ENCODE results near the gene OR5K2.

OR5K2 gene

DNA sequence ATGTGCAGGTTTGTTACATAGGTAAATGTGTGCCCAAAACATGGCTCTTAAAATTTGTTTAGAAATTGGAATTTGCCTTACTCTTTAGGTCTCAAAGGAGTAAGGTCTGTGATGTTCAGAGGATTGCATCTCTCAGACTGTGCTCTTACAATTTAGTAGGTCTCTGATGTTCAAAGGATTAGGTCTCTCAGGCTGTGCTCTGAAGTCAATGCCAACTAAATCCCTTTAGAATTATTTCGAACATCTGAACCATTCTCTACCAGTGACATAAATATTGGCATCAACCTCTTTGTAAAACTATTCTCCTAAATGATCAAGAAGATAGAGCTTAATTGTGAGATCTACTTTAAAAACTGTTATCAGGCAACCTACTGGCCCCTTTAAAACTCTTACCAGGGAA lies 34.6 kb upstream of the OR5K2 start, which contains the start of gene OR5K1:
Gene OR5K1 (plus strand): TSS at position 301 of the 400 bp plus-strand sequence. CDS start 6,376 bp downstream, outside the sequence.
- TF ChIP-seq ZFX (IDR thresholded peaks at IDR 0.05; ENCODE audit: borderline replicate concordance): no peak
- TF ChIP-seq, protein P1, sequence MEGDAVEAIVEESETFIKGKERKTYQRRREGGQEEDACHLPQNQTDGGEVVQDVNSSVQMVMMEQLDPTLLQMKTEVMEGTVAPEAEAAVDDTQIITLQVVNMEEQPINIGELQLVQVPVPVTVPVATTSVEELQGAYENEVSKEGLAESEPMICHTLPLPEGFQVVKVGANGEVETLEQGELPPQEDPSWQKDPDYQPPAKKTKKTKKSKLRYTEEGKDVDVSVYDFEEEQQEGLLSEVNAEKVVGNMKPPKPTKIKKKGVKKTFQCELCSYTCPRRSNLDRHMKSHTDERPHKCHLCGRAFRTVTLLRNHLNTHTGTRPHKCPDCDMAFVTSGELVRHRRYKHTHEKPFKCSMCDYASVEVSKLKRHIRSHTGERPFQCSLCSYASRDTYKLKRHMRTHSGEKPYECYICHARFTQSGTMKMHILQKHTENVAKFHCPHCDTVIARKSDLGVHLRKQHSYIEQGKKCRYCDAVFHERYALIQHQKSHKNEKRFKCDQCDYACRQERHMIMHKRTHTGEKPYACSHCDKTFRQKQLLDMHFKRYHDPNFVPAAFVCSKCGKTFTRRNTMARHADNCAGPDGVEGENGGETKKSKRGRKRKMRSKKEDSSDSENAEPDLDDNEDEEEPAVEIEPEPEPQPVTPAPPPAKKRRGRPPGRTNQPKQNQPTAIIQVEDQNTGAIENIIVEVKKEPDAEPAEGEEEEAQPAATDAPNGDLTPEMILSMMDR (IDR thresholded peaks at IDR 0.05): no peak
- H3K27ac ChIP-seq: no peak within 1 kb of the TSS

DNA sequence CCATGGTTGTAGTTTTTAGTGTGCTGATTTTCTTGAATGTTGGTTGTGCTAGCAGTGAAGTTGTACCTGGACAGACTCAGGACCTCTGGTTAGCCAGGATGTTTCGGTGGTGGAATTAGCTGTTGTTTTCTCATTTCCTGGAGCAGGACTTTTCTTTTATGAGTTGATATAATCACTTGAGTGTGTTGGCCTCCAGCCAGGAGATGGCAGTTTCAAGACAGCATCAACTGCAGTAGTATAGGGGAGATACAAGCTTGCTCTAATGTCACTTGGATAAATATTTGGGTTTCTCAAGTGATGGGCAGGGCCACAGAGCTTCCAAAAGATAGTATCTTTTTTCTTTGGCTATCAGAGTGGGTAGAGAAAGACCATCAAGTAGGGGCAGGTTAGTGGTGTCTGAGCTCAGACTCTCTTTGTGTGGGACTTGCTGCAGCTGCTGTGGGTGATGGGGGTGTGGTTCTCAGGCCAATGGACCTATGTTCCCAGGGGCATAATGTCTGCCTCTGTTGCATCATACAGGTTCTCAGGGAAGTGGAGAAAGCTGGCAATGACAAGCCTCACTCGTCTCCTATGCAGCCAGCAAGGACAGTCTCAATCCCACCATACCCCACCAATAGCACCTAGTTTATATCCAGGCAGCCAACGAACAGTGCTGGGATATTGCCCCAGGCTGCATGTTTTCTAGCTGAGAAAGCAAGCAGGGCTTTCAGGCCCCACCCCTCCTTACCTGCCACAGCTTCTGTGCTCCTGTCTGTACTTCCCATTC lies 14.6 kb upstream of the OR5K2 start:
- no peak overlapping the region for H3K27ac ChIP-seq

GRCh38 chr3:98483626-98484025 lies 13.9 kb upstream of the OR5K2 start:
- no peak for TF ChIP-seq ZFX (IDR thresholded peaks at IDR 0.05; ENCODE audit: borderline replicate concordance)
- TF ChIP-seq, protein P1 (IDR thresholded peaks at IDR 0.05): no peak
- H3K27ac ChIP-seq: no peak overlapping the region

More for the DNA sequence above, 14.6 kb upstream of the OR5K2 start:
- no peak for TF ChIP-seq ZFX (IDR thresholded peaks at IDR 0.05; ENCODE audit: borderline replicate concordance)
- TF ChIP-seq, protein P1 (IDR thresholded peaks at IDR 0.05): no peak

DNA sequence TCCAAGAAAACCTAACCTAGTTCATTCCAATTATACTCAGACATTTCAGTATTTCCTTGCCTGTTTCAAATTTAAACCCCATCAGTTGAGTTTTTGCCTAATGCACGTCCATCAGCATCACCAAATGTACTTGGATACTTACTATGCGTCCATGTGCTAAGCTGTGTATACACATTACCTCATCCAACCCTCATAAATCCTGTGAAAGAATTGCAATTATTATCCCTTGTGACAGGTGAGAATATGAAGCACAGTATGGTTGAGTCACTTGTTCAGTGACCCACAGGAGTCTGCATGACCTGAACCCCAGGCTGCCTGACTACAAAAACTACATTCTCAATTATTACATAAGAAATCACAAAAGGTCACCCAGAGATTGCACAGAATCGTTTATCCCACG lies 2.5 kb downstream of the OR5K2 start:
- H3K27ac ChIP-seq: no peak overlapping the region
- TF ChIP-seq ZFX (IDR thresholded peaks at IDR 0.05; ENCODE audit: borderline replicate concordance): no peak
- TF ChIP-seq, protein P1 (IDR thresholded peaks at IDR 0.05): no peak

DNA sequence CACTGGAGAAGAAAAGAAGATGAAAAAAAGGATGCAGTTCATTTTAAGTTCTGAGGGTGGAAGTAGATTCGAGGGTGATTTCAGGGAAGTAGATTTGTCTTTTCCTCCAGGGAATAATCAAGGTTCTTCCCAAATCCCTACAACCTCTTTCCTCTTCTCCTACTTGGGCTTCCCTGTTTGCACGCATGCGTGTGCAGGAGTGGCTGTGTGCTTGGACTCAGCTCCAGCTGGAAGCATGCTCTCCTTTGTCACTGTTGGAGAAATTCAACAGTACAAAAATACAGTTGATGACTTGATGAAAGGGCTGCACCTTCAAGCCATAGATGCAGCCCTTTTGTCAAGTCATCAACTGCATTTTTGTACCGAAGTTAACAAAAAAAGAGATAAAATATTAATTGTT lies 3.8 kb downstream of the OR5K2 start:
- no peak for TF ChIP-seq ZFX (IDR thresholded peaks at IDR 0.05; ENCODE audit: borderline replicate concordance)
- TF ChIP-seq, protein P1 (IDR thresholded peaks at IDR 0.05): no peak
- H3K27ac ChIP-seq: no peak overlapping the region

DNA sequence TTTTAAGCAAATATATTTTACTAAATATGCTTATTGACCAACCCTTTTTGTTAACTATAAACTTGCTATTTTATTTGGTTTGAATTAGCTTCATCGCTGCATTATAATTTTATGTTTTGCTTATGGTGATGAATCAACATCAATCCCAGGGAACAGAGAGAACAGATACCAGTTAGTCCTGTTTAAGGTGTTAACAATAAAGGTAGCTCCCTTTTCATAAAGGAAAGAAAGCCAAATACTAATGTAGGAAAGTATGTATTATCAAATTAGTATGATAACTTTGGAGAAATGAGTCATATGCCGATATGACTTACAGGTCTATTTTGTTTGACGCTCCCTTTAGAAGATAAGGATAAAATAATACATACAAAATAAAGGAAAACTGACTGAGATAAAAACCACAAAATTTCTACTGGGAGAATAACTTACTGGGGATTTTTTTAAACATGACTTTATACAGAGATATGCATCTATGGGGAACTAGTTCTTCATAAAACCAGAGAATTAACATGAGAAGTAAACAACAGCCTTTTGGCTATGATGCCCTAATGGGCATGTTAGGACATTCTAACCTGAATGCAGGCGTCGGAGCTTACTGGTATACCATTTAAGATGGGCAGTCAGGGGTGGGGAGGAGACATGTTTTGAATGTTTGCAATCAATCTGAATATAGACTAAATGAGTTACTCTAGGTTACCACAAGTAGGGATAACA lies 4.5 kb downstream of the OR5K2 start:
- H3K27ac ChIP-seq: no peak overlapping the region
- TF ChIP-seq, protein P1 (IDR thresholded peaks at IDR 0.05): no peak

DNA sequence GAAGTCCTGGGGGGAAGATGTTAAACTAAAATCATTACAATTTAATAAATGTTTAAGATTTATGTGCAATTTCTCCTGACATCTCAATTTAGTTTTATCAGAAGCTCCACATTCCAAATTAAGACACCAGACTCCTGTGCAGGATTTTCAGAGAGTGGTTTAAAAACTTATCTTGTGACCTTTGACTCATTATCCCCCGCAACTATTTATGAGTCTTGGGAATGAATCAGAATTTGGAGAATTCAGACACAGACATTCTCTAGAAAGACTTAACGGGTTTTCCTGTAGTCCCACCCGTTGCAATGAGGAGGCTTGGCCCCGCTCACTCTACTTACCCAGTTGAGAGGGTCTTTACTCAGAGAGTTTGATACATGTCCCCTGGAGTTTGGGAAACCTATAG lies 7.1 kb downstream of the OR5K2 start:
- no peak overlapping the region for H3K27ac ChIP-seq
- TF ChIP-seq ZFX (IDR thresholded peaks at IDR 0.05; ENCODE audit: borderline replicate concordance): no peak
- TF ChIP-seq, protein P1 (IDR thresholded peaks at IDR 0.05): no peak
